Measurements from ENCODE around the gene CNIH1.

Gene CNIH1

DNA sequence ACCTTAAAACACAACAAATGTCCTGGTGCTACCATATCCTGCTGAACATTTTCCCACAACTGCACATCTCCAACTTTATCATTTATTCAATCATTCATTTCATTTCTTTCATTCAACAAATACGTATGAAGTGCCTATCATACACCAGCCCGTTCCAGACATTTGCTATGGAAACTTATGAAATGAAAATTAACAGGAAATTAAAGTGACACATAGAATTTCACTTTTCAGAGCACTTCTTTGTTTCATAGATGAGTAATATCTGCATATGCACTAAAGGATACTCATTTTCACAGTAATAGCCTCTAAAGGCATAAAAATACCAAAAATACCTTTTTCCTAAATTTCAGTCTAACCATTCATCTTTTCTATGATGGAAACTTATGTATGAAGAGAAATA lies 12.6 kb downstream of the CNIH1 start:
- TF ChIP-seq, protein P1, sequence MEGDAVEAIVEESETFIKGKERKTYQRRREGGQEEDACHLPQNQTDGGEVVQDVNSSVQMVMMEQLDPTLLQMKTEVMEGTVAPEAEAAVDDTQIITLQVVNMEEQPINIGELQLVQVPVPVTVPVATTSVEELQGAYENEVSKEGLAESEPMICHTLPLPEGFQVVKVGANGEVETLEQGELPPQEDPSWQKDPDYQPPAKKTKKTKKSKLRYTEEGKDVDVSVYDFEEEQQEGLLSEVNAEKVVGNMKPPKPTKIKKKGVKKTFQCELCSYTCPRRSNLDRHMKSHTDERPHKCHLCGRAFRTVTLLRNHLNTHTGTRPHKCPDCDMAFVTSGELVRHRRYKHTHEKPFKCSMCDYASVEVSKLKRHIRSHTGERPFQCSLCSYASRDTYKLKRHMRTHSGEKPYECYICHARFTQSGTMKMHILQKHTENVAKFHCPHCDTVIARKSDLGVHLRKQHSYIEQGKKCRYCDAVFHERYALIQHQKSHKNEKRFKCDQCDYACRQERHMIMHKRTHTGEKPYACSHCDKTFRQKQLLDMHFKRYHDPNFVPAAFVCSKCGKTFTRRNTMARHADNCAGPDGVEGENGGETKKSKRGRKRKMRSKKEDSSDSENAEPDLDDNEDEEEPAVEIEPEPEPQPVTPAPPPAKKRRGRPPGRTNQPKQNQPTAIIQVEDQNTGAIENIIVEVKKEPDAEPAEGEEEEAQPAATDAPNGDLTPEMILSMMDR (IDR thresholded peaks at IDR 0.05): no peak

DNA sequence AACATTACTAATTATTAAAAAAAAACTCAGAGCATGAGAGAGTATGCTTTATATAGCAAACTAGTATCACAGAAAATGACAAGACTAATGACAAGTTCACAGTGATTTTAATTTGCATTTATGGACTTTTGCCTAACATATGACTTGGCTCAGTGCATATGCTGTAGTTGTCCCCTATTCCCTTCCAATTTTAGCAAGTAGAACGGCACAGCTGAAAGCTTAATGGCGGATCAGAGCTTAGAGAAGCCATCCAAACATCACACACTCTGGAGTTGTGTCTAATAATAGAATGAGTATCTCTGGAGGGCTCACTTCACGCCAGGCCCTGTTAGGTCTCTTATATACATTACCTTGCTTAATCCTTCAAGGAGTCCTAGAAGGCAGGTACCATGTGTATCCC lies 13.3 kb downstream of the CNIH1 start:
- TF ChIP-seq, protein P1 (IDR thresholded peaks at IDR 0.05): no peak

DNA sequence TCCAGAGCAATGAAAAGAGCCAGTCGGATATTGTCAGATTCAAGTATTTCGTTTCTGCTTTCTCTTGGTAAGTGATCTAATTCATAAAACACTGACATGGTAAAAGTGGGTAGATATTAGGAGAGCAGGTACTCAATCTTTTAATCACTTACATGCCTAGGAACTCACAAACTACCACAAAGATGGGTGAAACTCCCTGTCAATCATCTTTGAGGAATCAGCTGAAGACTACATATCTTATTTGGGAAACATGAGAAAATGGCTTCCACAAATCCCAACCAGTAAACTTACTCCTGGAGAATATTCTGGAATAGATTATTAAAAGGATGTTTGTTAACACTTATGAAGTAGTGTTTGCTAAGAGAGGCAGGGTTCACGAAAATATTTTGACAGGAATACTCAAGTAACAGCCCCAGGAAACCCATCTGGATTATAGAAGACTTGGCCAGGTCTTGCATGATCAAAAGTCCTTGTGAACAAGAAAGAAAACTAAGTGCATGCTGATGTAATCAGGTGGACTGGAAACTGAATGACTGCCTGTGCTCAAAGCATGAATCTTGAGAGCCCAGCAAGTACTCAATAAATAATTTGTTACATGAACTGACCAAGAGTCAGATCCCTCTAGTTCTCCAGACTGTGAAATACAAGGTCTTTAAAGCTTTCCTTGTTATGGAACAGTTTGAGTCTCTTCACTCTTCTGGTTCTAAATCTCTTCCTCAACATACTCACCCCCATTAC lies 15.5 kb downstream of the CNIH1 start:
- TF ChIP-seq, protein P1 (IDR thresholded peaks at IDR 0.05): no peak

DNA sequence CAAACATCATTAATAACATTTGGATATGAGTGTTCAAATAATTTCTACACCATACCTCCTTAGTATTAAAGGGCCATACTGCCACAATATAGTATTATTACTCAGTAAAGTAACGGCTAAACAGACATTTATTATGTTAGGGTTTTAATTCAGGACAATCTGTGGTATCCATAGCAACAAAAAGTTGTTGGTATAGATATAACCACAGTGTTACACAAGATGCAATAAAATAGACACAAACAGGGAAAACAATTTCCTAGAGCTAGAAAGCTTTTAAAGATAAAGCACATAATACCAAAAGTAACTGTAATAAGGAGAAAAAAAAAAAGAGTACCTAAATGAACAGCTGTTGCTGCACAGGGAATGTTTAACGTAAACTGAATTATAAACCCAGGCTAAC lies 16.1 kb downstream of the CNIH1 start:
- TF ChIP-seq, protein P1 (IDR thresholded peaks at IDR 0.05): no peak

DNA sequence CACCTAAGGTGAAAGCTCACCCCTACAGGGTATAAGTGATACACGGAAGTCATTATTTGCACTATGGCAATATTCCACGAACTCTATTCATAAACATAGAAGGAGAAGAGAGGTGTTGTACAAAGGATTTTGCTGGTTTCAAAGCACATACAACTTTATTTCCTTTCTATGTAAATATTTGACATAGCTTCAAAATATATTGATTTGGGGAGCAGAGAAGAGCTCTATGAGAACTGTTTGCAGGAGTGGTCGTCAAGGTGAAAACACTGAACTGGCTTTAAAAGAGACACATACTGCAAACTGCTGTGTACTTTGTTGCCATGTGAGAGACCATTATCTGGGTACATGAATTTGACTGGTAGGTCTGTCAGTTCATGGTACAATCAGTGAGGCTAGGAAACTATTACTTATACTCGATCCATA lies 16.7 kb downstream of the CNIH1 start:
- TF ChIP-seq, protein P1 (IDR thresholded peaks at IDR 0.05): no peak

DNA sequence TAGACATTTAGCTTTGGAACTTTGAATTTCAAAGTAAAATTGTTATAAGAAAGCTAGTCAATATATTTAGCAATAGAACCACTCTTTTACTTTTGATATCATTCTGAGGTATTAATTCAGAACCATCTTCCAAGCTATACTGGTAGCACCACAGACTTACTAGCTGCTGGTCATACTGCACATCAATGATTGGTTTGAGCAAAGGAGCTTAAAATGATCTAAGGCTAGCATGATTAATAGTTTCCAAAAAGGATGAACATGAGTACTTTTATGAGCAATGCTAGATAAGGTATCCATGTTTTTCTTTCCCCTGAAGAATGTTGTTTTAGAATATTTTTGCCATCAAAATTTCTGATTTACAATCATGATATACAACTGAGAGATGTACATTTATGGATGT lies 17.2 kb downstream of the CNIH1 start:
- TF ChIP-seq, protein P1 (IDR thresholded peaks at IDR 0.05): no peak

DNA sequence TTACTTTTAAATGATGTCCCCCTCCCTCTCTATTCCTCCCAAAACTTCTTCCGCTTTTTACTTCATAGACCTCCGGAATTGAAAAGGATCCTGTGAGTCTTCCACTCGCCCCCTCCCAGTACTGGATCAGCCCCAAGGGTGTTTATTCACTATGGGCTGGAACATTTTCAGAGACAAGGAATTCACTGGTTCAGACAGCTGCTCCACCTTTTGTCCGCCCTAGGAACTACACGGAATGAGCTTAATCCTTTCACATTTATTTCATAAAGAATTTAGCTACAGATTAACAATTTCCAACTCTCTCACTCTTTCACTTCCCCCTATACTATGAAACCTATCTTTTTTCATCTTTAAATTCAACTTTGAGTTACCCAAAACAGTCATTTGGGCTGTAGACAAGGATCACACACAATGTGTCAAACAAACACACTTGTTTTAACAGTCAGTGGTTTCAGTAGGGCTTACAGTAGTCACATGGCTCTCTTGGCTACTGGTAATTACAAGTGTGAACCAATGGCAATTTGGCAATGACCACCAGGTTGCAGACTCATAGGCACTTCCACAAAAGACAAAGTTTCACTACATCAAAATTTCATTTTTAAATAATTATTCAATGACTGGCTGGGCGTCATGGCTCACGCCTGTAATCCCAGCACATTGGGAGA lies 20.6 kb downstream of the CNIH1 start:
- TF ChIP-seq, protein P1 (IDR thresholded peaks at IDR 0.05): peak; percentile 67

Data from LNCAP (cell line).